ENCODE measurements around the gene TBC1D22A. TPM values are rescaled to one million over a fixed set of nuclear protein-coding genes. Genes with fewer than 3 reads are reported as not detected.

The TBC1D22A gene
- total RNA-seq, 1 experiment from 2014 or later = 14.3 TPM

DNA sequence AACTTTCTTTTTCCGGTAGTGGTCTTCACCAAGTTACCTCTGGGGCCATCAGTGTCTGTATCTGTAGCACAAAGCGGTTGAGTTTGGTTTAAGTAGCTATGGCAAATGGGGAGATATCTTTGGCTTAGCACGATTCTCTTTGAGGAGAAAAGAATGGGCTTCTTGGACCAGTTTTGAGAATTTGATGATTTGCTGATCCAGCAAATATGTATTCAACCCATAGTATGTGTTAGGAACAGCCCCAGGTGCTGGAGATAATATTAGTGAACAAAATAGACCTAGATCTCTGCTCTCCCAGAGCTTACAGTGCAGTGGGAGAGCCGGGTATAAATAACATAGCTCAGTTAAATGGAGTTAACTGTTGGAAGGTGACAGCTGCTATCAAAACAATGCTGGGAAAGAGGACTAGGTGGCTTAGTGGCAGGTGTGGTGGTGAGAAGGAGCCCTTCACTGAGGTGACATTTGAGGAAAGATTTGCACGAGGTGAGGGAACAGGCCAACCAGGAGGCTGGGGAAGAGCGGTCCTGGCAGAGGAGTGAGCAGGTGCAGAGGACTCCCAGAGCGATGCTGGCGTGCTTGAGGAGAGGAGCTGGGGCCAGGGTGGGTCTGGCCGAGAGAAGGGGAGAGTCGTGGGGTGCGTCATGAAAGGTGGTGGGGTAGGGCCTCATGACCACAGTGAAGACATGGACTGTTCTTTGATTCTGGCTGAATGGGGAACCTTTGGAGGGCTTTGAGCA, 5.0 kb downstream of the TBC1D22A start:
- intact Hi-C loops (cut with micrococcal nuclease) = loop anchor here (10.0 kb wide), 1 partner anchor 203 kb away; no protein-coding TSS in a partner anchor
- Histone ChIP-seq H3K4me1 (ENCODE audit: insufficient read depth, low read length) (peaks cover 10% of the 10 kb centered on the region; the same call in 1 of the 2 replicates), H3K9me2 (replicated peaks; ENCODE audit: low read length) (no peaks in the 10 kb centered on the region), H4K20me1 (ENCODE audit: low read length) (no peaks in the 10 kb centered on the region), H3F3A (ENCODE audit: low read length, unreplicated experiment) (no peaks in the 10 kb centered on the region), H3K36me3 (ENCODE audit: low read depth, low read length) (no peaks in the 10 kb centered on the region), H3K4me3 (ENCODE audit: low read length) (no peak overlapping the region), H3K4me2 (ENCODE audit: low read length) (no peak overlapping the region), H3K9ac (ENCODE audit: low read length) (no peak overlapping the region), H3K27me3 (ENCODE audit: low read length) (no peaks in the 10 kb centered on the region), H2AFZ (ENCODE audit: low read length) (no peak overlapping the region), H3K79me2 (ENCODE audit: low read length) (peaks cover 70% of the 10 kb centered on the region), H3K27ac (ENCODE audit: low read length) (no peak overlapping the region), H3K9me3 (ENCODE audit: low read length) (no peaks in the 10 kb centered on the region)
- ATAC-seq (no peak), DNase-seq (no peak)
- TF ChIP-seq, protein P1, sequence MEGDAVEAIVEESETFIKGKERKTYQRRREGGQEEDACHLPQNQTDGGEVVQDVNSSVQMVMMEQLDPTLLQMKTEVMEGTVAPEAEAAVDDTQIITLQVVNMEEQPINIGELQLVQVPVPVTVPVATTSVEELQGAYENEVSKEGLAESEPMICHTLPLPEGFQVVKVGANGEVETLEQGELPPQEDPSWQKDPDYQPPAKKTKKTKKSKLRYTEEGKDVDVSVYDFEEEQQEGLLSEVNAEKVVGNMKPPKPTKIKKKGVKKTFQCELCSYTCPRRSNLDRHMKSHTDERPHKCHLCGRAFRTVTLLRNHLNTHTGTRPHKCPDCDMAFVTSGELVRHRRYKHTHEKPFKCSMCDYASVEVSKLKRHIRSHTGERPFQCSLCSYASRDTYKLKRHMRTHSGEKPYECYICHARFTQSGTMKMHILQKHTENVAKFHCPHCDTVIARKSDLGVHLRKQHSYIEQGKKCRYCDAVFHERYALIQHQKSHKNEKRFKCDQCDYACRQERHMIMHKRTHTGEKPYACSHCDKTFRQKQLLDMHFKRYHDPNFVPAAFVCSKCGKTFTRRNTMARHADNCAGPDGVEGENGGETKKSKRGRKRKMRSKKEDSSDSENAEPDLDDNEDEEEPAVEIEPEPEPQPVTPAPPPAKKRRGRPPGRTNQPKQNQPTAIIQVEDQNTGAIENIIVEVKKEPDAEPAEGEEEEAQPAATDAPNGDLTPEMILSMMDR (conservative IDR thresholded peaks at IDR 0.05; ENCODE audit: low read depth, low read length) = no peak
- no peak for TF ChIP-seq EZH2phosphoT487 (IDR thresholded peaks at IDR 0.05; ENCODE audit: borderline replicate concordance, low read length)
- no peak for TF ChIP-seq EZH2 (IDR thresholded peaks at IDR 0.05; ENCODE audit: low read length, unreplicated experiment)
- ChIA-PET POLR2A (ENCODE audit: unreplicated experiment) (interaction anchor here (0.6 kb wide), 1 partner anchor 27 kb away, joined by 3 read pairs; no protein-coding TSS in a partner anchor), CTCF (no interaction called here)
- no TSS peak for BruUV-seq (replicated peaks)

DNA sequence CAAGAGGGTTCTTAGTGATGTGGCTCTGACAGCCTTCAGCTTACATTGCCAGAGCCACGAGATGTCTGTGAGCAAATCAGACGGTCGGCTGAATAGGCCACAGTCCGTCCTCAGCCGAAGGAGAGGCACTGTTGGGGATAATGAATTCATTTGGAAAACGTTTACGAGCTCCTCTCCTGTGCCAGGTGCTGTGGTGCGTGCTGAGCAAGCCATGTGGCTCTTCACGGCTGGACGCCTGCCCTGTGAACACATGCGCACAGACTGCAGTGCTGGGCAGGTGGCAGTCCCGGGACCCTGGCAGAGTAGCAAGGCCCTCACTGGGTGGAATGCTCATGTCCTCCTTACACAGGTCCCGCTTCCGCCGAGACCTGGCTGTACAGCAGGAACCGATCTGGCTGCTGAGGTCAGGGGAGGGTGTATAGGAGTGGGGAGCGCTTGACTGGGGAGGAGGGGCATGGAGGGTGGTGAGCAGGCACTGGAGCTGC, 6.8 kb downstream of the TBC1D22A start:
- Histone ChIP-seq H4K20me1 (ENCODE audit: low read length) (no peaks in the 10 kb centered on the region), H3K9me2 (replicated peaks; ENCODE audit: low read length) (no peaks in the 10 kb centered on the region), H2AFZ (ENCODE audit: low read length) (no peak overlapping the region), H3K27me3 (ENCODE audit: low read length) (no peaks in the 10 kb centered on the region), H3K27ac (ENCODE audit: low read length) (no peak overlapping the region), H3K4me1 (ENCODE audit: insufficient read depth, low read length) (peaks cover 10% of the 10 kb centered on the region), H3K36me3 (ENCODE audit: low read depth, low read length) (no peaks in the 10 kb centered on the region), H3K9ac (ENCODE audit: low read length) (no peak overlapping the region), H3K9me3 (ENCODE audit: low read length) (no peaks in the 10 kb centered on the region), H3K4me3 (ENCODE audit: low read length) (no peak overlapping the region), H3K79me2 (ENCODE audit: low read length) (peaks cover 56% of the 10 kb centered on the region), H3K4me2 (ENCODE audit: low read length) (no peak overlapping the region), H3F3A (ENCODE audit: low read length, unreplicated experiment) (no peaks in the 10 kb centered on the region)
- TF ChIP-seq, protein P1 (conservative IDR thresholded peaks at IDR 0.05; ENCODE audit: low read depth, low read length) = no peak
- no peak for TF ChIP-seq EZH2 (IDR thresholded peaks at IDR 0.05; ENCODE audit: low read length, unreplicated experiment)
- TF ChIP-seq EZH2phosphoT487 (IDR thresholded peaks at IDR 0.05; ENCODE audit: borderline replicate concordance, low read length) = no peak
- DNase-seq (no peak), ATAC-seq (no peak)
- no TSS peak for BruUV-seq (replicated peaks)
- intact Hi-C loops (cut with micrococcal nuclease) = loop anchor here (10.0 kb wide), 1 partner anchor 204 kb away; no protein-coding TSS in a partner anchor
- ChIA-PET POLR2A (ENCODE audit: unreplicated experiment) (no interaction called here), CTCF (interaction anchor here (0.6 kb wide), 1 partner anchor 22 kb away, joined by 5 read pairs; no protein-coding TSS in a partner anchor)

GRCh38 chr22:46769706-46770105, 7.3 kb downstream of the TBC1D22A start:
- no peaks in the 10 kb centered on the region for H3F3A ChIP-seq (ENCODE audit: low read length, unreplicated experiment)
- no peaks in the 10 kb centered on the region for H4K20me1 ChIP-seq (ENCODE audit: low read length)
- no peak for TF ChIP-seq EZH2 (IDR thresholded peaks at IDR 0.05; ENCODE audit: low read length, unreplicated experiment)
- TF ChIP-seq EZH2phosphoT487 (IDR thresholded peaks at IDR 0.05; ENCODE audit: borderline replicate concordance, low read length) = no peak
- TF ChIP-seq, protein P1 (conservative IDR thresholded peaks at IDR 0.05; ENCODE audit: low read depth, low read length) = no peak
- H3K4me1 ChIP-seq (ENCODE audit: insufficient read depth, low read length) = peaks cover 13% of the 10 kb centered on the region
- intact Hi-C loops (cut with micrococcal nuclease) = loop anchor here (10.0 kb wide), 1 partner anchor 205 kb away; no protein-coding TSS in a partner anchor
- no peak overlapping the region for H2AFZ ChIP-seq (ENCODE audit: low read length)
- H3K36me3 ChIP-seq (ENCODE audit: low read depth, low read length) = no peaks in the 10 kb centered on the region
- no peaks in the 10 kb centered on the region for H3K9me3 ChIP-seq (ENCODE audit: low read length)
- no peak overlapping the region for H3K4me3 ChIP-seq (ENCODE audit: low read length)
- H3K9me2 ChIP-seq (replicated peaks; ENCODE audit: low read length) = no peaks in the 10 kb centered on the region
- no peak overlapping the region for H3K27ac ChIP-seq (ENCODE audit: low read length)
- H3K9ac ChIP-seq (ENCODE audit: low read length) = no peak overlapping the region
- CTCF ChIA-PET = interaction anchor here (0.6 kb wide), 2 partner anchors 21 to 47 kb away, joined by 3 to 5 read pairs; no protein-coding TSS in a partner anchor
- no peak for ATAC-seq
- H3K27me3 ChIP-seq (ENCODE audit: low read length) = no peaks in the 10 kb centered on the region
- no TSS peak for BruUV-seq (replicated peaks)
- POLR2A ChIA-PET (ENCODE audit: unreplicated experiment) = no interaction called here
- H3K79me2 ChIP-seq (ENCODE audit: low read length) = peaks cover 56% of the 10 kb centered on the region
- DNase-seq = no peak
- H3K4me2 ChIP-seq (ENCODE audit: low read length) = no peak overlapping the region

All from PC-3 (cell line).